DOHH2 (cell line): ENCODE measurements around the gene NAA38.

Source experiments
- CTCF ChIP-seq: fragments of 200-600 bp; sonication (generic); IDR thresholded peaks from one replicate; pipeline ENCODE4 v1.5.1; 2014; ENCODE audit warnings: antibody characterized with exemption, mild to moderate bottlenecking, low read depth, low read length; ENCODE audit not compliant: poor library complexity, severe bottlenecking
- EZH2phosphoT487 ChIP-seq: fragments of 200-600 bp; sonication (generic); IDR thresholded peaks from 2 replicates; pipeline ENCODE4 v1.6.1; 2017; ENCODE audit warnings: borderline replicate concordance, mild to moderate bottlenecking, antibody characterized with exemption, low read length, moderate library complexity, mixed read lengths

GRCh38 chr17:7823581-7824001, 33.8 kb downstream of the NAA38 start:
- no peak for TF ChIP-seq CTCF
- no peak for TF ChIP-seq EZH2phosphoT487
